Stimulated activated effector memory CD8-positive, alpha-beta T cell treated with anti-CD3 and anti-CD28 coated beads, Interleukin-12 subunit alpha, Interleukin-12 subunit beta, amount 100 ng/mL, for 72 hours (primary cell): ENCODE measurements around the gene DENND1A.

Experiments
- ATAC-seq: fragments of 150-1000 bp; cut with Tn5 transposase; 2 replicates; pipeline ENCODE4 v1.10.0; 2021
- DNase-seq, 2 donors: peaks; one replicate each; pipeline ENCODE4 v3.0.0; 2021 to 2022; ENCODE audit warnings: low spot score in 2 of 2
- H3K27ac Mint-ChIP-seq: one replicate; pipeline ENCODE4 v1.8.0; 2022; ENCODE audit warnings: mild to moderate bottlenecking, mixed read lengths
- H3K36me3 Mint-ChIP-seq: one replicate; pipeline ENCODE4 v1.8.0; 2022; ENCODE audit warnings: mild to moderate bottlenecking, mixed read lengths
- H3K4me1 Mint-ChIP-seq: one replicate; pipeline ENCODE4 v1.8.0; 2022; ENCODE audit warnings: mixed read lengths
- H3K4me3 Mint-ChIP-seq: one replicate; pipeline ENCODE4 v1.8.0; 2022; ENCODE audit warnings: mild to moderate bottlenecking, mixed read lengths
- H3K9me3 Mint-ChIP-seq: one replicate; pipeline ENCODE4 v1.8.0; 2022; ENCODE audit warnings: mixed read lengths

Gene DENND1A

DNA sequence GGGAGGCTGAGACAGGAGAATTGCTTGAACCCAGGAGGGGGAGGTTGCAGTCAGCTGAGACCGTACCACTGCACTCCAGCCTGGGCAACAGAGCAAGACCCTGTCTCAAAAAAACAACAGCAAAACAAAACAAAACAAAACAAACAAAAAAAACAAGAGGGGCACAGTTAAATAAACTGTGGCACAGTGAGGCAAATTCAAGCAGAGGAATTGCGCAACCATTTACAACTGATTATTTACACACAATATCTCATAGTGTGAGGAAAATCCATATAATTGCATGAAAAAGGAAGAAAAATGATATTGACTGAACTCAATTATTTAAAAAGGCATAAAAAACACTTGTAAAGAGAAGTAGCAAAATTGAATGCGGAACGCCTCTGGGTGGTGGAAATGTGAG is 412.4 kb downstream of the DENND1A start:
- no peak overlapping the region for H3K27ac Mint-ChIP-seq
- no peak for ATAC-seq
- no peak for DNase-seq
- H3K9me3 Mint-ChIP-seq = no peaks in the 10 kb centered on the region
- H3K4me1 Mint-ChIP-seq = peaks cover 6% of the 10 kb centered on the region
- no peak overlapping the region for H3K4me3 Mint-ChIP-seq
- H3K36me3 Mint-ChIP-seq = no peaks in the 10 kb centered on the region

DNA sequence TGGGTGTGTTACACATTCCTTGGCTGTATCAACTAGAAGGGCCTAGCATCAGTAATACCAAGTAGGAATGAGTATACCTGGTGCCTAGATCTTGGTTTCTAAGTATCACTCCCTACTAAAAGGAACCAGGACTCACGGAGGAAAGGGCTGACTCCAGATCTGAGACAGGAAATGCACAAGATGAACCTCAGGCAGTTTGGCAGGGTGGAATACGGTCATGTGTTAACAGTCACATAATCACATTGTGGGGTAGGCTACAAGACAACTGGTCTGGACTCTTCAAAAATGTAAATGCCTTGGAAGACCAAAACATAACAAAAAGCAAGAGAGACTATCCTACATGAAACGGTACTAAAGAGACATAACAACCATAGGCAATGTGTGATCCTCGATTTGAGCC is 415.2 kb downstream of the DENND1A start:
- ATAC-seq = no peak
- Mint-ChIP-seq H3K36me3 (no peaks in the 10 kb centered on the region), H3K27ac (no peak overlapping the region), H3K9me3 (no peaks in the 10 kb centered on the region), H3K4me1 (peaks cover 6% of the 10 kb centered on the region), H3K4me3 (no peak overlapping the region)
- DNase-seq = no peak

DNA sequence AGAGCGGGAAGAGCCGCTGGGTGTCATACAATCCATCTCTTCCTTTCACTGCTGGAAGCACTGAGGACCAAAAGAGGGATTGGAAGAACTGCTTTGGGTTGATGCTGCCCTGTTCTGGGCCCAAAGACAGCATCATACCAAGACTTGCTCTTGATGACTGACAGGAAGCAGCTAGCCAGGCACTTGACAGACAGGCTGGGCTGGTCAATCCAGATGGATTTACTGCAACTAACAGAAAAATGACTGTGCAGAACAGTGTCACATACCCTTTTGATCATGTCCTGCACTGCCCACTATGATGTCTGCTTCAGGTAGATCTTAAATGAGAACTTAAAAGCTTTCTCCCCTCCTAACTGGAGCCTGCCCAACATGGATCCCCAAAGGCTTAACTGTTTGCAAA is 416.4 kb downstream of the DENND1A start:
- Mint-ChIP-seq H3K4me1 (peaks cover 6% of the 10 kb centered on the region), H3K9me3 (no peaks in the 10 kb centered on the region), H3K4me3 (no peak overlapping the region), H3K36me3 (no peaks in the 10 kb centered on the region), H3K27ac (no peak overlapping the region)
- ATAC-seq (no peak), DNase-seq (no peak)

DNA sequence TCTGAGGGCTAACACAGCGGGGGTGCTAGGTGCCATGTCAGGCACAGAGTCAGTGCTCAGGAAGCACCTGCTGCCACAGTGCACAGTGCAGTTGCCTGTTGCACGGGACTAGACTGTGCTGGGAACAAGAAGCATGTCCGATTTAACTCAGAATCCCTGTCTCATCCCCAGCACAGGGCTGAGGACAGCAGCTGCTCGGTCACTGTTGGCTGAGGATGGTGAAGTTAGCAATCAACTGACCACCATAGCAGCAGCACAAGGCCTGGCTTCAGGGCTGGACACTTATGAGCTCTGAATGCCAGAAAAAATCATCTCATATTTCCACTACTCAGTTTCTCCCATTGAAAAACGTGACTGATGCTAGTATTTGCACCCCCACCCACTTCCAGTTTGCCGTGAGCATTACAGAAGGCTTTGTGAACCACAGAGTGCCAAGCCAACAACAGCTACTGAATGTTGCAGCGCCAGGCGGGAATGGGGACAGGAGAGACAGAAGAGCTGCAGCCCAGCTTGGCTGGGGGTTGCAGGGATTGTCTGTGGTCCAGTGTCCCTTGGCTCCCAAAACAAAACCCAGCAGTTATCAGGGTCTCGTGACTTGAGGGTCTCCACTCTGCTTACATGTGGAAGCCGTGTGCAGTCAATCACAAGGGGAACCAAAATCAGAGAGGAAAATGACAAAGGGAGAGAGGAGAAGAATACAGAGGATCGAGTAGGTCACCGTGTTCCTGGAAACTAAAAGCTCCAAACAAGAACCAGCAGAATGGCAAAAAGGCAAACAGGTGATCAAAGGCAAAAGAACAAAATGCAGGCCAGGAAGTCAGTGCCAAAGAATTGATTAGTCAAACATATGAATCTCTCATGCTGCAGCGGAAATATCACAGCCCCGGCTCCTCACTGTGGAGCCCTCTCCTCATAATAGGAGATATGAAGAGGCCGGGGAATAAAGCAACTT is 418.3 kb downstream of the DENND1A start:
- no peaks in the 10 kb centered on the region for H3K36me3 Mint-ChIP-seq
- no peak overlapping the region for H3K4me3 Mint-ChIP-seq
- ATAC-seq (no peak), DNase-seq (no peak)
- peaks cover 6% of the 10 kb centered on the region for H3K4me1 Mint-ChIP-seq
- no peaks in the 10 kb centered on the region for H3K9me3 Mint-ChIP-seq
- no peak overlapping the region for H3K27ac Mint-ChIP-seq

DNA sequence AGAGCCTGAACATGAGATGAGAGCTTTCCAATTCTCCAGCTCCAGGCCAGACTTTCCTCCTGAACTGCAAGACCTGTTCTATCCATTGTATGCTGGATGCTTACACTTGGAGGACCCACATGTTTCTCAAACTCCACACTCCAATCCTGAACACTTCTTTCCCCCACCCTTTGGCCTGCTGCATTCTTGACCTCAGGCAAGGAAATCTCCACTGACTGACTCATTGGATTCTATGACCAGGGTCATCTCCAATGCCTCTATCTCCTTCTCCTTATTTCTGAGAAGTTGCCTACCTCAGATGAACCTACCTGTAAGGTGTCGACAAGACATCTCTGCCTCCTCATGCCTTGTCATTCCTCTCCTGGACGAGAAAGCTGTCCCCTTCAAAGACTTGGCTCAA is 420.3 kb downstream of the DENND1A start:
- Mint-ChIP-seq H3K4me1 (peaks cover 6% of the 10 kb centered on the region), H3K27ac (no peak overlapping the region), H3K4me3 (no peak overlapping the region), H3K36me3 (no peaks in the 10 kb centered on the region), H3K9me3 (no peaks in the 10 kb centered on the region)
- DNase-seq (no peak), ATAC-seq (no peak)

DNA sequence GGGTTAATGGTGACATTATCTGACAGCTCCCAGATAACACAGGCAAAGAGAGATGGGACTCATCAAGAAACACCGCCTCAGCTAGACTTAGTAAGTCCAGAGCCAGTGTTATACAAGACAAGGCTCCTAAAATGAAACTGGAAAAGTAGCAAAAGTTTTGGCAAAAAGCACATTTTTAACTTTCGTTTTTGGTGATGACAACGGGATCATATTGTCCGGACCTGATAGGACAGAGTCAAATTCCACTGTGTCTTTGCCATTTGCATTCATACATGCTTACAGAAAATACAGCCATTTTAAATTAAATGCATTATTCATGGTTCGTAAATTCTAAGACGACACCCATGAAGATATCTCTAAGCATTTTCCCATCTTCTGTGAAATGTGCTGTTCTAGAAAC is 421.9 kb downstream of the DENND1A start:
- no peaks in the 10 kb centered on the region for H3K9me3 Mint-ChIP-seq
- no peak overlapping the region for H3K4me3 Mint-ChIP-seq
- no peaks in the 10 kb centered on the region for H3K36me3 Mint-ChIP-seq
- H3K4me1 Mint-ChIP-seq = no peaks in the 10 kb centered on the region
- H3K27ac Mint-ChIP-seq = no peak overlapping the region
- DNase-seq = no peak
- no peak for ATAC-seq

DNA sequence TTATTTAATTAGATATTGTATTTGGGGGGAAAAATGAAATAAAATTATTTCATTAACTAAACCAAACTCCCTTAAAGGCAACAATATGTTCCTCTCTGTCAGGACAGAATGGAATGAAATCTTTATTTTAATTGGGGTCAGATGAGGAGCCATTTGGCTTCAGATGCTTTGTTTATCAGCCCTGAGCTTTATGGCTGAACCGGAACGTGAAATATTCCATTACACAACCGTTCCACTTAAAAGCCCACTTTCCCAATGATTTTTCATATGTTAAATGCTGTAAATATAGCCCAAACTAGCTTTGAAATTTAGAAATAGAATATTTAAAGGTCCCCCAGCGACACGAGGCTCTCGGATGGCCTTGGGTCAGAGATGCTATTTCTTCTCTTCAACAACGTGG is 424.4 kb downstream of the DENND1A start:
- H3K9me3 Mint-ChIP-seq = no peaks in the 10 kb centered on the region
- no peak overlapping the region for H3K4me3 Mint-ChIP-seq
- H3K27ac Mint-ChIP-seq = no peak overlapping the region
- DNase-seq (no peak), ATAC-seq (no peak)
- no peaks in the 10 kb centered on the region for H3K36me3 Mint-ChIP-seq
- no peaks in the 10 kb centered on the region for H3K4me1 Mint-ChIP-seq

DNA sequence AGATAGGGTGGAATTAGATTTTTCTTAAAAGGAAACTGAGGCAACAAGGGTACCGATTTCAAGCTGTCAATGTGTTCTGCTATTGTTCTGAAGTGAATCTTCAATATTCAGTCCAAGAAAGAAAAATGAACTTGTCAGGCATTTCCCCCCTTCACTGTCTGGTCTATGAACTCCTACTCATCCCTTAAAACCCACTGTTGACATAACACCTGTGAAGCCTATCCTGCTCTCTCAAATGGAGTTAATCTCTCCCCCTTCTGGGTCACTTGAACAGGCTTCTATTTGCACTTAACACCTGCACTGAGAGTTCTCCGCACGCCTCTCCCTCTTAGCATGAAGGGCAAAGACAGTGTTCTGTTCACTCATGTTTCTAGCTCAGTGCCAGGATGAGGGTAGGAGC is 429.6 kb downstream of the DENND1A start:
- ATAC-seq (no peak), DNase-seq (no peak)
- Mint-ChIP-seq H3K36me3 (no peaks in the 10 kb centered on the region), H3K4me3 (no peak overlapping the region), H3K9me3 (no peaks in the 10 kb centered on the region), H3K27ac (no peak overlapping the region), H3K4me1 (no peaks in the 10 kb centered on the region)

DNA sequence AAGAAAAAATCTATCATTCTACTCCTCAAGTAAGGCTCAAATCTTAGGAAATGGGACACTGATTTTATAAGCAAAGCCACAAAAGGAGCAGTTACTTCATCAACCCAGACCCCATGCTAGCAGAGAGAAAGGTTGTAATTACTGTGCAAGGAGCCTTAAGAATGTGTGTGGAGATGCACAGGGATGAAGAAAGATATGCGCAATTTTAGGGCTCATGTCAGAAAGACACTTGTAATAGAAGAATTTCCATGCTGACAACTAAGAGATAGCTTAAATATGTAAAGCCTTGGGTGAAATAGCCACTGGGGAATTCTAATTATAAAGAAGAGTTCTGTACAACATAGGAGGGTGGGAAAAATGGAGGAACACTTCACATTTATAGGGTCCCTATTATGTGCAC is 432.1 kb downstream of the DENND1A start:
- H3K9me3 Mint-ChIP-seq = no peaks in the 10 kb centered on the region

DNA sequence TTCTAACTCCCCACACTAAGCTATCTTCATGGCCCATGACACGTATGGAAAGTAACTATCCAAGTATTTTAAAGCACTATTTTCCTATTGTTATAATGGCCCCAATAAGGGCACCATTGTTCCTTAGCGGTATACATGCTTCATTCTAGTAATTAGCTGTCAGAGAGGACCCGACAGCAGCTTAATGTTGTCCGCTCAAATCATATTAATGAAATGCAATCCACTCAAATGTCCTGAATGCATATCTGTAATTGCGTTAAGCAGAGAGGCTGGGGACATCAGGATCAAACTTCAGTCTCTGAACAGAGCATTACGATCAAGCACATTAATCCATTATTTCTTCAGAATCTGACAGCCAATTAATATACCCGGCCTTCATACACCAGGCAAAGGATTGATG is 434.2 kb downstream of the DENND1A start:
- no peak for ATAC-seq
- H3K9me3 Mint-ChIP-seq = no peaks in the 10 kb centered on the region
- no peak overlapping the region for H3K27ac Mint-ChIP-seq
- H3K4me3 Mint-ChIP-seq = no peak overlapping the region
- H3K36me3 Mint-ChIP-seq = no peaks in the 10 kb centered on the region
- peaks cover 7% of the 10 kb centered on the region for H3K4me1 Mint-ChIP-seq
- DNase-seq = no peak

More for the DNA sequence above, 432.1 kb downstream of the DENND1A start:
- Mint-ChIP-seq H3K4me1 (no peaks in the 10 kb centered on the region), H3K4me3 (no peak overlapping the region), H3K27ac (no peak overlapping the region), H3K36me3 (no peaks in the 10 kb centered on the region)
- ATAC-seq (no peak), DNase-seq (no peak)

DNA sequence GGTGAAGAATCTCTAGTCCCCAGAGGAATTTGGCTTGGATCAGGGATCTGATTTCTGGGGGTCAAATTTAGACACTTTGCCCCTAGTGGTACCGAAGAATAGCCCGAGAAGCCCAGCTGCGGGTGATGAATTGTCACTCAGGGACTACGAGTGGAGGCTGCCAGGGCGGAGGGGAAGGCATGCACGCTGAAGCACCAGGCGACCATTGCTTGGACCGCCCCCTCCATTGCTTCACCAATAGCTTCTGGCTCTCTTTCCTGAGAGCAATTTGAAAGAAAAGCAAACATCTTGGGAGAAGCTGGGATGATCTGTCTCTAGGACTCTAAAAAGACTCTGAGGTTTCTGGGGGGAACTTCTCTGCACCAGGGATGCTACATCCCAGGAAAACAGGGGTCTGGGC is 436.3 kb downstream of the DENND1A start:
- no peak for DNase-seq
- no peak overlapping the region for H3K4me3 Mint-ChIP-seq
- no peaks in the 10 kb centered on the region for H3K9me3 Mint-ChIP-seq
- H3K27ac Mint-ChIP-seq = no peak overlapping the region
- peaks cover 7% of the 10 kb centered on the region for H3K4me1 Mint-ChIP-seq
- no peaks in the 10 kb centered on the region for H3K36me3 Mint-ChIP-seq
- ATAC-seq = no peak

DNA sequence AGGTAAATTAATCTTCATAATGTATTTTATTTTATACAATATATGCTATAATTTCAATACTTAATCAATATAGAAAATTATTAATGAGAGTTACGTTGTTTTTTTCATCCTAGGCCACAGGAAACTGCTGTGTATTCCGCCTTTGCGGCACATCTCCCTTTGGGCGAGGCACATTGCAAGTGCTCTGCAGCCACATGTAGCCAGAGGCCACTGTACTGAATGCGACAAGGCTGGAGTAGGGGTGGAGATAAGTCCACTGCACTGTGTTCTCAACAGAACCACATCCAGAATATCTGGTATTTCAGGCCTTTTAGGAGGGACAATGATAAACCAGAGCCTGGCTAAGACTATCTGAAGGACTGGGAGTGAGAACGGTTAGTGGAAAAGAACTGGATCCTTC is 439.2 kb downstream of the DENND1A start:
- H3K9me3 Mint-ChIP-seq = no peaks in the 10 kb centered on the region
- peaks cover 12% of the 10 kb centered on the region for H3K4me1 Mint-ChIP-seq
- ATAC-seq (no peak), DNase-seq (no peak)
- no peak overlapping the region for H3K4me3 Mint-ChIP-seq
- no peak overlapping the region for H3K27ac Mint-ChIP-seq
- no peaks in the 10 kb centered on the region for H3K36me3 Mint-ChIP-seq

DNA sequence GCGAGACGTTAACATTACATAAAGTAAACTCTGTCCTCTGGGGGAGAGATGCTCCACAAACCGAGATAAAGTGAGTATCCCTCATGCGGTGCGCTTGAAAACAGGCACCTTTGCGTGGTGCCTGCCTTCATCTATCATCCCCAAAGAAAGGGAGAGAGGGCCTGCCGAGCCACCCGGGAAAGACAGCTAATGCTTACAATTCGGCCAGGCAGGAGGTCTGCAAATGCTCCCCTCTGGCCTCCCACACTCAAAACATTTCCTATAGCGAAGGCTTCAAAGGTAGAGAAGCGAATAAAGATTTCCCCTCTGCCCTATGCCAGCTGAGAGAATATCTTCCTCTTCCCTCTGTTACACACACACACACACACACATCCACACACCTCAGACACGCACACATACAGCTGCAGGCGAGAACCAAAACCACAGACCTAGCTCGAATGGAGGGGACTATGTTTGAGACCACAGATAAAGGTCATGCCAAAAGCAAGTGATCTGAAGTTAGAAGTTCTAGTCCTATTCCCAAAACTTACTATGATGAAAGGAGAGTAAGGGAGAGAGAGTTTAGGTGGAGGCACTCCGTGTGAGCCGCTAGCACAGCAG is 441.1 kb downstream of the DENND1A start:
- Mint-ChIP-seq H3K27ac (no peak overlapping the region), H3K4me1 (peaks cover 12% of the 10 kb centered on the region), H3K9me3 (no peaks in the 10 kb centered on the region), H3K4me3 (no peak overlapping the region), H3K36me3 (no peaks in the 10 kb centered on the region)
- DNase-seq (no peak), ATAC-seq (no peak)

DNA sequence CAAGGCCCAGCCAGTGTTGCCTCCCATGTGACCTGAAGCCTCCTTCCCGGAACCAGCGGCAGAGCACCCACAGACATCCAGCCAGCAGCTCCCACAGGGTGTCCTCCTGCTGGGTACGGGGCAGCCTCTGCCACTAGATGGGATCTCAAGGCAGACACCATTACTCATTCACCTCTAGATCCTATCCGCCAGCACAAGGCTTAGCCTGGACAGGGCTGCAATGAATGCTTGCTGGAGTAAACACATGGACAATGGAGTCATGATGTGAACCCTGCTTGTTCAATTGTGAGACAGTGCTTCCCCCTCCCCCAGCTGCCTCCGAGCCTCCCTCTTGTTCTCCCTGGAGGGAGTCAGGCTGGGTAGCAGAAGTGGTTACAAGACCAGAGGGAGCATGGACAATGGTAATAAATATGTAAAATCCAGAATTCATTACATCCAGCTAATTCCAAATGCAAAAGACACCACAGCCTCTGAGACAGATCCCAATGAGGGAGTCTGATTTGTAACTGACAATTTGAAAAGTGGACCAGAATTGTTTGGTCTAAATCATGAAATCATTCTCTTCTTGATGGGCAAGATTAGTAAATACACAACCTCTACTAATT is 441.9 kb downstream of the DENND1A start:
- ATAC-seq (no peak), DNase-seq (no peak)
- Mint-ChIP-seq H3K4me1 (peaks cover 12% of the 10 kb centered on the region), H3K36me3 (no peaks in the 10 kb centered on the region), H3K4me3 (no peak overlapping the region), H3K9me3 (no peaks in the 10 kb centered on the region), H3K27ac (no peak overlapping the region)

DNA sequence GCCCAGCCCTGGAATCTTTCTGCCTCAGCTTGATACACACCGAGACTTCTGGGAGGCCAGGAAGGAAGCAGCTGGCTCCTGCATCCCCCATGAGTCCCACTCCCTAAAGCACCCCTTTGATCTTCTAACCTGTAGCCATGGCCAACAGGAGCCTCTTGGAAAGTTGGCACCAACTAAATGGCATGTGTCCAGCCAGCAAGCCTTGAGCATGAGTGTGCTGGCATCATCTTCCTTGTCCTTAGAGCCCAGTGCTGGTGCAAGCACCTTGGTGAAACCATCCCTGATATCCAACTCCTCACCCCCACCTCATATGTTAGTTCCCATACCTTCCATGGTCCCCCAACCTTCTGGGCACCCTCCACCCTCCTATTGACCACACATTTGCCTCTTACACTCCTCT is 443.5 kb downstream of the DENND1A start:
- no peak for ATAC-seq
- Mint-ChIP-seq H3K27ac (no peak overlapping the region), H3K9me3 (no peaks in the 10 kb centered on the region), H3K36me3 (no peaks in the 10 kb centered on the region), H3K4me3 (no peak overlapping the region), H3K4me1 (peaks cover 5% of the 10 kb centered on the region)
- no peak for DNase-seq

DNA sequence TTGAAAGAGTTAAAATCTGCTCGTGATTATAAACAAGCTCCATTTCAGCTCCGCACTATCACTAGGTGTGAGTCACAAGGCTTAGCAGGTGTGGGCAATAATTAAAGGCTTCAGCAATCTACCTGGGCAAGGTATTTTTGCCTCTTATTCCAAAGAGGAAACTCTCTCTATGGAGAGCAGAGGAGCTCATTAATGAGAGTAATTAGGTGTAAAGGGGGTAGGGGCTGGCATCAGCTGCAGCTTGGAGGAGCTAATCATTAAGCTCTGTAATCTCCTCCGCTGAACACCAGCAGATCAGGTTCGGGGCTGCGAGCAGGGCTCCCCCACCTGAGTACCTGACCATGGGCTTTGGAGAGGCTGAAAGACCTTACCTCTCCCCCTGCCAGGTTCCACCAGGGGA is 444.7 kb downstream of the DENND1A start:
- Mint-ChIP-seq H3K27ac (no peak overlapping the region), H3K9me3 (no peaks in the 10 kb centered on the region), H3K4me3 (no peak overlapping the region), H3K36me3 (no peaks in the 10 kb centered on the region), H3K4me1 (peaks cover 5% of the 10 kb centered on the region)
- ATAC-seq (no peak), DNase-seq (no peak)
